ENCODE results near the gene SCGB1D1.
"Not testable (repeated sequence)": the region's sequence is repeated elsewhere in the genome, so short reads cannot be mapped to it uniquely, and the experiment has no call there.

Gene SCGB1D1

GRCh38 chr11:62169448-62169847 lies 20.6 kb upstream of the SCGB1D1 start:
- no peak for DNase-seq

DNA sequence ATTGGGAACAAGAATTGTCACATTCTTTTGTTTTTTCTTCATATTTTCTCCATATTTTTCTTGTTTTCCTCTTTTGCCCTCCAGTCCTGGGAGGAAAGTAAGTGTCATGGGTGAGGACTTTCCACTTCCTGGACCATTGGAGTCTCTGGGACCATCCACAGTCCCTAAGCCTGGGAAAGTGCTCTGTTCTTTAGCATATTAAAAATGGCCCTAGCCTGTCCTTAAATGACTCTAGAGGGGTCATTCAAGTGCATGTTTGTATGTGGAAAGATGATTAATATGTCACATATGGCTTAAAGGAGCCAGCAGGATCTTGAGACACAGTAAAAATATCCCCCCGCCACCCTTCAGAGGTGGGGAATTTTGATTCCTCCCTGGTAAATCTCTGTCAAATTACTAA lies 20.1 kb upstream of the SCGB1D1 start:
- DNase-seq = no peak

GRCh38 chr11:62171261-62171723 lies 18.7 kb upstream of the SCGB1D1 start:
- DNase-seq = peak; percentile 53

DNA sequence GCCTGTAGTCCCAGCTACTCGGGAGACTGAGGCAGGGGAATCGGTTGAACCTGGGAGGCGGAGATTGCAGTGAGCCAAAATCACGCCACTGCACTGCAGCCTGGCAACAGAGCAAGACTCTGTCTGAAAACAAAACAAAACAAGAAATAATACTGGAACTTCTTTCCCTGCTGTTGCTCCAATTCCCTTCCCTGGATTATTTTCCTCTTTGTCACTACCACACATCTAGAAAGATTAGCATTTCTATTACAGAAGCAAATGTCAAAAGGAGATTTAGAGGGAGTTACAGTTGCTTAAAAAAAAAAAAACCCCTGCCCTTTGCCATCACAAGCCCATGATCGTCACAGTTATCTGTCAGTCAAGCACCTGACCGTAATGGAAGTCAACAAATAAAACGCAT lies 17.7 kb upstream of the SCGB1D1 start:
- DNase-seq = no peak

DNA sequence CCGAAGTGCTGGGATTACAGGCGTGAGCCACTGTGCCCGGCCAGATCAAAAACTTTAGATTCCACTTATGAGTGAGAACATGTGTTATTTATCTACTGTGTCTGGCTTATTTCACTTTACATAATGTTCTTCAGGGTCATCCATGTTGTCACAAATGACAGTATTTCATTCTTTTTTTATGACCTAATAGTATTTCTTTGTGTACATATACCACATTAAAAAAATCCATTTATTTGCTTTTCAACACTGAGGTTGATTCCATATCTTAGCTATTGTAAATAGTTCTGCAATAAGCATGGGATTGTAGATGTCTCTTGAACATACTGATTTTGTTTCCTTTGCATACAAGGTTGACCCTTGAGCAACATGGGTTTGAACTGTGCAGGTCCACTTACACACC lies 13.2 kb upstream of the SCGB1D1 start:
- no peak for DNase-seq

GRCh38 chr11:62179995-62180394 lies 10.0 kb upstream of the SCGB1D1 start:
- no peak for DNase-seq

DNA sequence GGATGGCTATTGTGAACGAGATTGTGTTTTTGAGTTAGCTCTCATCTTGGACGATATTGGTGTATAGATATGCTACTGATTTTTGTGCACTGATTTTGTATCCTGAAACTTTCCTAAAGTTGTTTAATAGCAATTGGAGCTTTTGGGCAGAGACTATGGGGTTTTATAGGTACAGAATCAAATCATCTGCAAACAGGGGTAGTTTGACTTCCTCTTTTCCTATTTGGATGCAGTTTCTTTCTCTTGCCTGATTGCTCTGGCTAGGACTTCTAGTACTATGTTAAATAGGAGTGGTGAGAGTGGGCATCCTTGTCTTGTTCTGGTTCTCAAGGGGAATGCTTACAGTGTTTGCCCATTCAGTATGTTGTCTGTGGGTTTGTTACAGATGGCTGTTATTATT lies 8.9 kb upstream of the SCGB1D1 start:
- DNase-seq = no peak

- no peak for DNase-seq
These were observed 7.7 kb upstream of the SCGB1D1 start for GRCh38 chr11:62182147-62182891.

DNA sequence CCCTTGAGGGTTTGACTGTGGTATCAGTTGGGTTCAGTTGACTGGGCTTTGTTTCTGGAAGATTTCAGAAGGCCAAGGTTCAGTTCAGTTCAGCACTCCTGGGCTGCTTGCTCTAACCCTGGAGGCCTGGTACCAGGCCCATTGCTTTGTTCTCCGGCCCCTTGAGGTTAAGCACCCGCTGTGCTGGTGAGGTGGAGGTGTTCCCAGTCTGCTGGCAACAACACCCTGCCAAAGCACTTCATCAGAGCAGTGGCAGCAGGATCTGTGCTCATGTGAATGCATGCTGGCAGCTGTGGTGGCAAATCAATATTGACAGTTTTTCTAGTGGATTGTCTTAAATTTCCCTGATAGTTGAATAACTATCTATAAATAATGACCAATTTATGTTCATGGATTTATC lies 3.8 kb upstream of the SCGB1D1 start:
- DNase-seq = peak; percentile 77

DNA sequence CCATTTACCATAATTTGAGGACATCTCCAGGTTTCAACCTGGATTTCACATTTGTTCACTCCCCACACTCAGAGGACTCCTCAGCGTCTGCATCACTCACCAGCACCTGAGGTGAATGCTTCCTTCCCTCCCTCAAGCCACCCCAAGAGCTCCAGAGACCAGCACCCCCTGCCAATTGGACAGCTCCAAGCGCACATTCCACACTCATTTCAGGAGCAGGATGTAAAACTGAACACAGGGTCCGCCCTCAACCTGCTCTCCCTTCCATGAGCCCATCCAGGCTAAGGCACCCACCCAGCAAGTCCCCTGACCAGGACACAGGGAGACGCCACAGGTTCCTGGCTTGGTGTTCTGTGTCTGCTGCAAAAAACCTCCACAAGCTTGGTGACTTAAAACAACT lies 3.9 kb downstream of the SCGB1D1 start:
- no peak for DNase-seq

DNA sequence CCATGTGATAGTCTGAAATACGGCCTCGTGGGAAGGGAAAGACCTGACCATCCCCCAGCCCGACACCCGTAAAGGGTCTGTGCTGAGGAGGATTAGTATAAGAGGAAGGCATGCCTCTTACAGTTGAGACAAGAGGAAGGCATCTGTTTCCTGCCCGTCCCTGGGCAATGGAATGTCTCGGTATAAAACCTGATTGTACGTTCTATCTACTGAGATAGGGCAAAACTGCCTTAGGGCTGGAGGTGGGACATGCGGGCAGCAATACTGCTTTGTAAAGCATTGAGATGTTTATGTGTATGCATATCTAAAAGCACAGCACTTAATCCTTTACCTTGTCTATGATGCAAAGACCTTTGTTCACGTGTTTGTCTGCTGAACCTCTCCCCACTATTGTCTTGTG lies 5.0 kb downstream of the SCGB1D1 start:
- DNase-seq = not testable (repeated sequence)

GRCh38 chr11:62195945-62196344 lies 5.9 kb downstream of the SCGB1D1 start:
- peak; percentile 23 for DNase-seq

GRCh38 chr11:62197400-62197799 lies 7.4 kb downstream of the SCGB1D1 start:
- DNase-seq = not testable (repeated sequence)

- DNase-seq = no peak
These were observed 11.4 kb downstream of the SCGB1D1 start for GRCh38 chr11:62201376-62201775.

DNA sequence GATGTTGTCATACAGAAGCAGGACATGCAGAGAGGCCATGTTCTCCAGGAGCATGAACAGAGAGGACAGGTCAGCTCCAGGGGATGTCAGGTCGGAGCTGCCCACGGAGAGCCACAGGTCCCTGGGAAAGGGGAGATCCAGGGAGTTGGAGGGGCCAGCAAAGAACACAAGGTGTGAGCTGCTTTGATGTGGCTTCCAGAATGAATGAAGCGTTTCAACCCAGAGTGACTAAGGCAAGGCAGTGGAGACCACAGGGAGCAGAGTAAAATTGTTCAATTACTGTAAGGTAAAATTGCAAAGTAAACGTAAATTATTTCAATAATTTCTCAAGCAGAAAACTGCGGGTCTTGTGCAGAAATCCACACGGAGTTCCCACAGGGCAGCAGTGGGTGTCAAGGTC lies 12.9 kb downstream of the SCGB1D1 start:
- no peak for DNase-seq

DNA sequence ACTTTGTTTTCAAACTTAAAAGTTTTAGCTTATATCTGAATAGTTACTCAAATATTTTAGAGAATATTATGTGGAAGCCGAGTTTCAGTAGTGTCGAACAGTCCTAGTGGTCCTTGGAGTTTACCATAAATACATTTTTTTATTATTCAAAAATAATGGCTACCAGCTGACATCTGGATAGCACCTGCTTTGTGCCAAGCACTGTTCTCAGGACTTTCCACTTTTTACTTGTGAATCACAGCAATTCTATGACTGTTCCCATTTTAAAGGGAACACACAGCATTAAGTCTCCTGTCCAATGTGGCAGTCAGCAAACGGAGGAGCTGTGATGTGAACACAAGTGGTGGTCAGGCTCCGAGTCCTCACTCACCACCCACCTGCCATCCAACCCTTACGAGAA lies 14.4 kb downstream of the SCGB1D1 start:
- no peak for DNase-seq

DNA sequence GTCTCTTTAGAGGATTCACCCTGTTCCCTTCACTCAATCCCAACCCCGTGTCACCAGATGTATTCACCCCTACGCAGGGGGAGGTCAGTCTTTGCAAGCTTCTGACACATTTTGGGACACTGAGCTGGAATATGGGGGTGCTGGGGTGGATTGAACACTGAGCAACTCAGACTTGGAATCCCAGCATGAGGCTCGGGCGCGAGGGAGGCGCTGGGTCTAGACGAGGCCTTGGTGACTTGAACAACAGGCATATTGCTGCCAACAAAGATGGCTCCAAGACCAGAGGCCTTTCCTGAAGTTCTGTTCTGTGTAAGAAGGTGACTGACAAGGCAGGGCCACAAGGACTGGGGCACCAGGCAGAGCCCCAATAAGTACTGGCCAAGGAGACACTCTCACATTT lies 15.4 kb downstream of the SCGB1D1 start:
- DNase-seq = no peak

GRCh38 chr11:62206276-62207066 lies 16.5 kb downstream of the SCGB1D1 start:
- DNase-seq = not testable (repeated sequence)

GRCh38 chr11:62208785-62209144 lies 18.7 kb downstream of the SCGB1D1 start:
- peak; percentile 71 for DNase-seq

DNA sequence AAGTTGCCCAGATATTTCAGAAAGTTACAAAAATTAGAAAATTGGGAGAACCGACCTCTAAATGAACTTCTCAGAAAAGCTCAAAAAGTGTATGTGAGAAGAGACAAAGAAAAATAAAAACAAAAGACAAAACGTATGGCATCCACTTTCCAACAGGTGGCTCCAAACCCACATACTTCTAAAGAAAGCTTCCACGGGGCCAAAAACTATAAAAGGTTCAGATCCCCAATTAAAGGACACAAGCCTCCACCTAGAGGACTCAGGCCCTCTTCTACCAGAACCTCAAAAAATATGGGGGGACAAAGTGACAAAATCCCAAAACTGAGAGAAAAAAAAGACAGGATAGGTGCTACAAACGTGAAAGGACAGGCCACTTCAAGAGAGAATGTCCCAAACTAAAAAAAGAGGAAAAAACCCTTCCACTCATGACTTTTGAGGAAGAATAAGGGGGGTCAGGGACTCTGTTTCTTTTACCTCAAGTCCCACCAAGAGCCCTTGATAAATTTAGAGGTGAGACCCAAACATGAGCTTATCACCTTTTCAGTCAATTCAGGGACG lies 27.3 kb downstream of the SCGB1D1 start:
- no peak for DNase-seq

DNA sequence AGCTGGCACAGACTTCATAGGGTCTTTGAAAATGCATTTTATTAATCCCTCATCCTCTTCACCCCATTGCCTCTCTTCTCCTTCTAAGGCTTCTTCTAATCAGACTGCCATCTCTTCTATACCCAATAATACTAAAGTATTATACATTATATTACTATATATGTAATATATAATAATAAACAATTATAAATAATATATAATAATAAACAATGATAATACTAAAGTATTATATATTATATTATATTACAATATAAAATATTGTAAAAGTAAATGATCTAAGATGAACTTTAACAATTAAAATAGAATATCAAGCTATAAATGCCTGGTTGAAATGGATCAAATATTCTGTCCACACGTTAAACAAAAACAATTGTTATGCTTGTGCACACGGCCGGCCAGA lies 31.5 kb downstream of the SCGB1D1 start:
- DNase-seq = no peak

DNA sequence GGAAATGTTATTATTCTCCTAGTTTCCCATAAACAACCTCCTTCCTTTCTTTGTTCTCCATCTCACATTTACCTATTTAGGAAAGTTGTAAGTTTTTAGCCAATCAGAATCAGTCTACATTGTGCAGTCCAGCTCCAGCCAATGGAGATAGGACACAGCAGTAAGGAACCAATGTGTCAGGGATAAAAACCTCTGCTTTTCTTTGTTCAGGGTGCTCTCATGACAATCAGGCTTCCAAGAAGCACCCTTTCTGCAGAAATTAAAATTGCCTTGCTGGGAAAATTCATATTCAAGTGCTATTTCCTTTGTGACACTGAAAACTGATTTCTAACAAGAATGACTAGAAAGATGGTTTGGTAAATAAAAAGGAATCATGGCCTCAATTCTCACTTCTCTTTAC lies 33.1 kb downstream of the SCGB1D1 start:
- no peak for DNase-seq

- DNase-seq = no peak
These were observed 43.7 kb downstream of the SCGB1D1 start for GRCh38 chr11:62233730-62234129.

GRCh38 chr11:62236187-62236586 lies 46.2 kb downstream of the SCGB1D1 start:
- DNase-seq = no peak
